HG02678 (cell line): Measurements from ENCODE around the gene PDCL3.
A peak's percentile ranks its signal among the peaks of the same experiment; 100 is the strongest.

ENCODE experiments used
- ATAC-seq: cut with Tn5 transposase; IDR thresholded peaks from one replicate; pipeline ENCODE4 v1.9.1; 2021; ENCODE audit warnings: mild to moderate bottlenecking, moderate library complexity; ENCODE audit not compliant: unreplicated experiment

Gene PDCL3

DNA sequence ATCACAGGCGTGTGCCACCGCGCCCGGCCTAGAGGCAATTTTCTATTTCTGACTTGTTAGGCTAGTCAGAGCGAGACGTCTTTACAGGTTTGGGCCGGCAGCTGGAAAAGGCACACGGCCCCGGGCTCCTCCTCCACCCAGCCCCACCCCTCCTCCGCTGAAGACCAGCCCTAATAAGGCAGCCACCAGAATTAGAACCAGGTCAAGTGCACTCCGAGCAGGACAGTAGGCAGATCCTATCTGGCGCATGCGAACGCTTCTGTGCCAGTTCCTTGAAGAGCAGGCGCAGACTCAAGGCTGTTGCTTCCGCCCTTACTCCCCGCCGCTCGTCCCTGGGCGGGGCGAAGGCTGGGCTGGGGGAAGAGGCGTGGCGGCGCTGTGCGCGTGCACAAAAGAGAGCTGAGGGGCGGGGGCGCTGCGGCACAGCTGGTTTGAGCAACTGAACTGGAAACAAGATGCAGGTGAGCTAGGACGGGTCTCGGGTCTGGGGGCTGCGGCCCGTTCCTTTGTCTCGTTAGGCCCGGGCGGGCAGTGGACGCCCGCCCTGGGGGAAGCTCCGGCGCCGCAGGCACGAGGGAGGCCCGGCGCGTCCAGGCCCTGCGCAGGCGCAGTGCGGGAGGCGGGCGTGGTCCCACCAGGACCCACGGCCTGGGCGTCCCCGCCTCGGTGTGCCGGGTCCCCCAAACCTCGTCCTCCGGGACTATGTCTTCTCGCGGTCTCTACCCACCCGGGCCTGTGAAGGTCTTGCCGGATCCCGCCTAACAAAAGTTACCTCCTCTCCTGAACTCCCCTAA is at the start of gene PDCL3:
Gene PDCL3, plus strand, starts transcription at position 381 of the 794 bp plus-strand sequence. Its CDS starts 75 bp downstream, at position 456.
- peak; percentile 95 for ATAC-seq

DNA sequence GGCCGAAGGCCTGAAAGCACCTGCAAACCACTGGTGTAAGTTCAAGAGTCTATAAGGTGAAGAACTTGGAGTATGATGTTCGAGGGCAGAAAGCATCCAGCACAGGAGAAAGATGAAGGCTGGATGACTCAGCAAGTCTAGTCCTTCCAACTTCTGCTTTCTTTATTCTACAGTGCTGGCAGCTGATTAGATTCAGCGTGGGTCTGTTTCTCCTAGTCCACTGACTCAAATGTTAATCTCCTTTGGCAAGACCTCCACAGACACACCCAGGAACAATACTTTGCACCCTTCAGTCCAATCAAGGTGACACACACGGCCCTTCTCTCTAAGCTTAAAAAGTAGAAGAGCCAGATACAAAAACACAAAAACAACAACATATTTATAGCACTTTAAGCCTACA is 49.1 kb upstream of the PDCL3 start:
- ATAC-seq, result no peak

DNA sequence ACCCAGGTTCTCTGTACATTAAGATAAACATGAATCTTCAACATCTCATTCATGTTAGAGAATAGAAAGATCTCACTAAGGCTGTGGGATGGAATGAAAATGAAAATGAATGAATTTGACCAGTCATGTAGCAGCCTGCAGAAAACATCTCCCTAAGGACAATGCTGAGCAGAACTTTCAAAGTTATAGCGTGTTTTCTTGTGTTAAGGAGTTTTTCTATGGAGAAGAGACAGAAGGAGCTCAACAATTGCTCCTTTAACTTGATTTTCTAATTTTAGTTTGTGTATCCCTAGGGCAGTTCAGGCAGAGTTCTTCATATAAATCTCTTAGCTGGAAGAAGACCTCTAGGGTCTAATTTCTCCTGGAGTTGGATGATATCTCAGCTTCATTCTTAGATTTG is 45.2 kb upstream of the PDCL3 start:
- no peak for ATAC-seq

DNA sequence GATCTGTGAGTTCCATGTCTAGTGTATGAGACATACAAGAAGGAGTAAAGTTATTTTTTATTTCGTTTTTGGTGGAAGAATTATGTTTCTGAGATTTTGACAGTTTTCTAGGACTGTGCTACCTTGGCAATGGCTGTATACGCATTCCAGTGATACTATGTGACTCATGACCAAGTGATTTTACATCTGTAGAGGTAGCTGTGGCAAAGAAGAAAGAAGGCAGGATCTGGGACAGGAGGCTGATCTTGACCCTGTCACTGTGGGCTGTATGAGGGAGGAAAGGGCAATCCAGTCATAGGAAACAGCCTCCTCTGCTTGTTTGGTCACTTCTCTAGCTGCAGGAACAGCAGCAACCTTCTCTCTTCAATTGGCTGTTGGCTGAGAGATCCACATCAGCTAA is 44.0 kb upstream of the PDCL3 start:
- ATAC-seq, result no peak

DNA sequence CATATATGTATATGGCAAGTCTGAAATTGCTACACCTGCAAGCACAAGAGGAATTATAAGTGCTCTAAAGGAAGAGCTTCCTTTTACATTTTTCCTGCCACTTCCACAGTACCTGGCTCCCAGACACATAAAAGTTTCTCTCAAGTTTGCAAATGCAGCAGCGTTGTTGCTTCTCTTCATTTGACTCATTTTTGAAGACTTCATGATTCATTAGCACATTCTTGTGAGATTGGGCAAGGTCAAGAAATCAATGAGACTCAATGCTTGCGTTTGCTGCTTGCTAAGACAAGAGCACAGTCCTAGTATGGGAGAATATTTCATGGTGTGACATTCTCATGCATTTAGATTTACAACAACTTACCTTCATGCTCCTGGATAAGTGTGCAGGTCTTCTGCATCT is 42.6 kb upstream of the PDCL3 start:
- no peak for ATAC-seq

DNA sequence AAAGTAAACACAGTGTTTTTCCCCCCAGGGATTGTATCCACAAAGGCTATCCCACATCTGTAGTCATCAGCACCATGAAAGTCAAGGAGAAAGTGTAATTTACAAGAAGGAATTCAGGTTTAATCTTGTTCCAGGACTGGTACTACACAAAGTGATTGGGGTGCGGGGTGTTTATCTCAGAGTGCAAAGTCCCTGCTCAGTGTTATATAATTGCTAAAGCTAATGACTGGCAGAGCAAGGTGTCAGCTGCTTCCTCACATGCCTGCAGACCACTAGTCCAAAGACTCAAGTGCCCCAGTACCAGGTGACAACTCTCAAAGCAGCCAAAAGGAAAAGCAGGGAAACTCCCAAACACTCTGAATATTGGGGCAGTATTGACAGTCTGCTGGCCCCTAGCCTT is 40.4 kb upstream of the PDCL3 start:
- ATAC-seq, result no peak

DNA sequence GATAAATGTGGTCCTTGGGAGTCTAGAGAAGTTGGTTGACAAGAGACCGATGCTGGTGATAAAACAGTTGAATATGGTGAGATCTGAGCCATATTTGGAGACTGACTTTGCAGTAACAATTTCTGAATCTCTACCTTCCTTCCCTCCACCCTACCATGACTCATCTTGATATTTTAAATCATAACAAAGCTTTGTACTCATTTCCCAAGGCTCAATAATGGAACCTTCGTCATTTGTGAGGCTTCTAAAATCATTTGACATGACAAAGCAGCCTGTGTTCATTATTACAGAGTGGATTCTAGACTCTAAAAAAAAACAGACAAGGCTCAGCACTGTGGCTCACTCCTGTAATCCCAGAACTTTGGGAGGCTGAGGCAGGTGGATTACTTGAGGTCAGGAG is 38.5 kb upstream of the PDCL3 start:
- ATAC-seq, result no peak

DNA sequence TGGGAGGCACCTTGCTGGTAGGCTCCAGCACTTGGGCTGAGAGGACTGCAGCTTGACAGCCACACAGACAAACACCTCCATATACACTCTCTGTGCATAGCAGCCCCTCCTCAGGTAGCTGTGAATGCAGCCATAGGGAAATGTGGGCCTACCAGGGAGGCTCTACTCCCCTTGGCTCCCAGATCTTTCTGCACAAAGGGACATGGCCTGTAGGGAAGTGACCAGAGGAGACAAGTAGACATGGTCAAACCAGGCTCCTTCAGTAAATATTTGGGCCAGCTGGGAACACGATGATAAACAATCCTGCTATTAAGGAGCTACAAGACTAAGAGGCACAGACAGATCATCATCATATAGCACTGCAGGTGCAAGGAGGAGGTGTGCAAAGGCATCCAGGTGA is 35.9 kb upstream of the PDCL3 start:
- no peak for ATAC-seq

DNA sequence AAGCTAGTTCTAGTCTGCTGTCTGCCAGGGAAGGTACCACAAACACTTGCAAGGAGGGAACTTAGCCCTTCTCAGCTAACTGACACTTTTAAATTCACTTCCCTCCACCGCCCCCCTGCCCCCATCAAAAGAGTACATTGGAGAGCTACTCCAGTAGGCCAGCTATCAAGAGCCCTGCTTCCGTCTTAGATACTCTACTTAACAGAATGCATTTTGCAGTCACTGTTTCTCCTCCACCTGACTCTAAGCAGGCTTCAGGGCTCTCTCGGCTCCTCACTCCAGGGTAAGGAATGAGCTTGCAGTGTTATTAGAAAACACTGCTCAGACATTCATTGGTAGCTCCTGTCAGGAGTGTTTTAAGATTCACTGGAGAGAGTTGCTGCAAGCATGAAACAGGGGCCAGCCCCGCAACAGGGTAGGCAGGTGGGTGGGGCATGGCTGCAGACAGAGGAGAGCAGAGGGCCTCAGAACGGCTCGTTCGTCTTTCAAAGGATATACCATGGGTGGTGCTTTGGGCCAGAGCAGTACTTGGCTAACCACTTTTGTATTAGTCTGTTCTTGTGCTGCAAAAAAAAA is 35.3 kb upstream of the PDCL3 start:
- ATAC-seq, result no peak

DNA sequence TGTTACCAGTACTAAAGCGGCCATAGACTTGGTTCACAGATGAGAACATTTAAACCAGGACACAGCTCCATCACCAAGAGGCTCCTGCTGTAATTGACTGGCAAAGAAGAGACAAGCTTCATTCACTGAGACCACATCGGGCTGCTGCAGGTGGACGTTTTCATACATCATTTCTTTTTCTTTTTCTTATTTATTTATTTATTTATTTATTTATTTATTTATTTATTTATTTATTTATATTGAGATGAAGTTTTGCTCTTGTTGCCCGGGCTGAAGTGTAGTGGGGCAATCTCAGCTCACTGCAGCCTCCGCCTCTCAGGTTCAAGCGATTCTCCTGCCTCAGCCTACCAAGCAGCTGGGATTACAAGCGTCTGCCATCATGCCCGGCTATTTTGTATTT is 33.6 kb upstream of the PDCL3 start:
- ATAC-seq, result no peak

DNA sequence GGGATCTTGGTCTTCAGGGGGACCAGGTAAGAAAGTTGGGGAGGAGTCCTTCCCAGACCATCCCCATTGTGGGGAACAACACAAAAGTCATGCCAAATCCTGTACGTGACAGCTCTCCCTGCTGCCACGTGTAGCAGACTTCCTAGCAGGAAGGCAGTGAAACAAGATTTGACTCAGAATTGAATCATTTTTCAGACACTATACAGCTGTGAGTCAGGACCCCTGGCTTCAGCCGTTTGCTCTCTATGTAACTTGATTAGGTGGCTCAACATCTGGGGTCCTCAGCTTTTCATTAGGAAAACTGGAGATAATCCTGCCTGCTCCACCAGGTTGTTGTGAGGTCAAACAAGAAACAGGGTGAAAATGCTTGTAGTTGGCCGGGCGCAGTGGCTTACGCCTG is 32.9 kb upstream of the PDCL3 start:
- ATAC-seq, result no peak

DNA sequence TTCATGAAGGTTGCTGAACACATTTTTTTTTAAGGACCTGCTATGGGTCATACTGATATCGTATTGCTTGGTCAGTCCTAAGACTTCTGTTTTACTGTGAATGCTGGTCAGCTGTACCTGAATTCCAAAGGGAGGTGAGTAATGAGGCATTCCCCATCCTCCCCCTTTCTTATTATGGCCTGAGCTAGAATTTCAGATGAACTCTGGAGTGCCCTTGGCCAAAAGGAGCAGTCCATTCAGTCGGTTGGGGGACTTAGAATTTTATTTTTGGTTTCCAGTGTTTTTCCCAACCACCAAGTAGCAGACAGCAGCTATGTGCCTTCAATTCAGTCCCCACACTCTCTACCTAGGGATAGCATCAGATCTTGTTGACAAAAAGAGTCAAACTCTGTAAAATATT is 26.9 kb upstream of the PDCL3 start:
- no peak for ATAC-seq

DNA sequence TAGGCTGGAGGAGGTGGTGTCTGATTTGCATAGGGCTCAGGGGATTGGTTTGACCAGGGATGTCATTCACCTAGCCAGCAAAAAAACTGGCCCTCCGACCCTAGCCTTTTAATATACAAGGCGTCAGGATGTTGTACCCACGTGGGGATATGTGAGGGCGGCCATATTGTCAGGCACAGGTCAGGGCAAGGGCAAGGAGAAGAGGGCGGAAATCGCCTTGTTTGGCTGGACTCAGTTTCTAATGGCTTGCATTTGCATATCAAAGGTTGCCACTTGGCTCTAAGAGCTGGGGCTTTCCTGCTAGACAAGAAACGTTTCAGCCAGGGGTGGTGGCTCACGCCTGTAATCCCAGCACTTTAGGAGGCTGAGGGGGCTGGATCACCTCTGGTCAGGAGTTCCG is 24.9 kb upstream of the PDCL3 start:
- ATAC-seq, result no peak

DNA sequence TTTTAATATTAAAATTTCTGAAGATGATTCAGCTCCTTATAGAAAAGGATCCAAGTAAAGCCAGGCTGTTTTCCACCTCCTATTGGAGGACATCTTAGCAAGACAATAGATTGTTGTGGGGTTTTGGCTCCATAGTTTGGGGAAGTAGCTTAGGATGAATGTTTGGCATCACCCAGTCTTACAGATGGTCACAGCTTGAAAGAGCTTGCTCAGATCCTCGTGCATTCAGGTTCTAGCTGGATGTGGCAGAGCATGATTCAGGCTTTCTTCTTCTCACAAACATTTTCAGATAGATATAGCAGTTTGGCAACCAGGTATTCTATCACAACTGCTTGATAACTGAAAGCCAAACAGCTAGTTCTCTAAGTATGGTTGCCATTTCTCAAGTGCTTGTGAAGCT is 23.6 kb upstream of the PDCL3 start:
- ATAC-seq, result no peak

DNA sequence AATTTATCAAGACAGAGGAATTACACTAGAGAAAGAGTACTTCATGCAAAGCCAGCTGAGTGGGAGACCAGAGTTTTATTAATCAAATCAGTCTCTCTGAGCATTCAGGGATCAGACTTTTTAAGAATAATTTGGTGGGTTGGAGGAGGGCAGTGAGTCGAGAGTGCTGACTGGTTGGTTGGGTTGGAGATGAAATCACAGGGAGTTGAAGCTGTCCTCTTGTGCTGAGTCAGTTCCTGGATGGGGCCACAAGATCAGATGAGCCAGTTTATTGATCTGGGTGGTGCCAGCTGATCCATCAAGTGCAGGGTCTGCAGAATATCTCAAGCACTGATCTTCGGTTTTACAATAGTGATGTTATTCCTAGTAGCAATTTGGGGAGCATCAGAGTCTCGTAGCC is 21.4 kb upstream of the PDCL3 start:
- no peak for ATAC-seq

DNA sequence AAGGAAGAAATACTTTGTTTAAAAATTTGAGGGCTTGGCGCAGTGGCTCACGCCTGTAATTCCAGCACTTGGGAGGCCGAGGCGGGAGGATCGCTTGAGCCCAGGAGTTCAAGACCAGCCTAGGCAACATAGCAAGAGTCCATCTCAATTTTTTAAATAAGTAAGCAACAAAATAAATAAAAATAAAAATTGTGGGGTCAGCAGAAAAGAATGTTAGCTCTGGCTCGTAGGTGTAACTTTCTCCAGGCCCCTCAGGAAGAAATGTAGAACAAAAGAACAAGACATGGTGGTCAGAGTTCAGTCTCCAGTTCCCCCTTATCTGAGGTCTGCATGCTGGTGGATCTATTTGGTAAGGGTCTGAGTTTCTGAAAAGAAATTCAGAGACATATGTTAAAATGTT is 20.4 kb upstream of the PDCL3 start:
- ATAC-seq, result no peak

DNA sequence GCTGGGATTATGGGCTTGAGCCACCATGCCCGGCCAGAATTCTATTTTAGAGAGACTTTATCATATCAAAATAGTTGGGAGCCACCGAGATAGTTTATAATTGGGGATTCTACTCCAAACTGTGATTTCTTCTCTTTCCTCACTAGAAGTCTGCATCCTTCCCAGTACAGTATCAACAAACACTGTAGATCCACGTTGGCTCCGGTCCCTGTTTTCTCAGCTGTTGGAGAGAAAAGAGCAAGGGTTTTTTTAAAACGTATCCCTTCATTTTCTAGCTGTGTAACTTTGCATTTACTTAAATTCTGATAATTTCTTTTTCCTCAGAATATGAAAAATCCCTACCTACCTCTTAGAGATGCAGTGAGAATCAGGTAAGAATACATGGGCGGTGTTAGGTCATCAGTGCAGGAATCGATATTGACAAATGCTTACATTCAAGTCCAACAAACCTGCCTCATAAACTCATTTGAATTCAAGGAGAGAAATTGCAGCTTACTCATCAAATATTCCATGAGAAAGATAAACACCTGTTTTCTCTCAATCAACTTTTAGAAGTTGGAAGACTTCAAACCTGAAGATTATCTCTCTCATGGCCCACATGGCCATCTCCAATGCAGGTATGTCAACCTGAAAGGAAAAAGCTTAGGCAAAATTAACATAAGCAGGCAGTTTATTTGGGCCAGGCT is 17.7 kb upstream of the PDCL3 start:
- ATAC-seq, result no peak

DNA sequence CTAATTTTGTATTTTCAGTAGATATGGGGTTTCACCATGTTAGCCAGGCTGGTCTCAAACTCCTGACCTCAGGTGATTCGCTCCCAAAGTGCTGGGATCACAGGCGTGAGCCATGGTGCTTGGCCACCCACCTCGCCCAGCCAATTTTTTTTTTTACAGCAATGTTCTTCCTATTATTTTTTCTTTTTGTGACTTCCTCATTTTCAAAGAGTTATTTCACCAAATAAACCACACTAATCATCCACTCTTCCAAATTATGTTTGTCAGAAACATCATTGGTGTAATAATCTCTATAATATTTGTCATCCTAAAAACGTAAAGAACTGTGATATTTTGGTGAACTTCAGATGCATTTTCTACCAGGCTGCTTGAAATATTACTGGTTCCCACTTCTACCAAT is 16.3 kb upstream of the PDCL3 start:
- ATAC-seq, result no peak

DNA sequence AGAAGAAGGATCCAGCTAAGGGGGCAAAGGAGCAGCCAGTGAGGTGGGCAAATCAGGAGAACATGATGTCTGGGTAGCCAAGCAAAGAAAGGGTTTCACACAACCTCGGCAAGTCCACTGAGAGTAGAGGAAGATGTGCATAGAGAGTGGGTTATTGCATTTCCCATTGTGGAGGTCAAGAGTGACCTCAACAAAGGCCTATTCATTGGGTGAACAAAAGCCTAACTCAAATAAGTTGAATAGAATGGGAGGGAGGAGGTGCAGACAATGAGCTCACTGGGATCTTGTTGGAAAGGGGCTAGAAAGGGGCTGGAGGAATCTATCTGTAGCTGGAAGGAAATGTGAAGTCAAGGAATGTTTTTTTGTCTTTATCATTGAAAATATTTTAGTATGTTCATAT is 14.0 kb upstream of the PDCL3 start:
- ATAC-seq, result no peak

DNA sequence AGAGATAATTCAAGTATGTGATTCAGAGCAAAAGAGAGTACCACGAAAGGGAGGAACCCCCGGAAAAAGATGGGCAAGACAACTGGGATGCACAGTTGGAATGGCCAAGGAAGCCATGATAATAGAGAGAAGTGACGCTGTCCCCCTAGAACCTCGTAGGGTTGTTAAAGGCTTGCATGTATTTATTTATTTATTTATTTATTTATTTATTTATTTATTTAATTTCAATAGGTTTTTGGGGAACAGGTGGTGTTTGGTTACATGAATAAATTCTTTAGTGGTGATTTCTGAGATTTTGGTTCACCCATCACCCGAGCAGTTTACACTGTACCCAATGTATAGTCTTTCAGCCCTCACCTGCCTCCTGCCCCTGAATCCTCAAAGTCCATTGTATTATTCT is 11.5 kb upstream of the PDCL3 start:
- ATAC-seq, result no peak

DNA sequence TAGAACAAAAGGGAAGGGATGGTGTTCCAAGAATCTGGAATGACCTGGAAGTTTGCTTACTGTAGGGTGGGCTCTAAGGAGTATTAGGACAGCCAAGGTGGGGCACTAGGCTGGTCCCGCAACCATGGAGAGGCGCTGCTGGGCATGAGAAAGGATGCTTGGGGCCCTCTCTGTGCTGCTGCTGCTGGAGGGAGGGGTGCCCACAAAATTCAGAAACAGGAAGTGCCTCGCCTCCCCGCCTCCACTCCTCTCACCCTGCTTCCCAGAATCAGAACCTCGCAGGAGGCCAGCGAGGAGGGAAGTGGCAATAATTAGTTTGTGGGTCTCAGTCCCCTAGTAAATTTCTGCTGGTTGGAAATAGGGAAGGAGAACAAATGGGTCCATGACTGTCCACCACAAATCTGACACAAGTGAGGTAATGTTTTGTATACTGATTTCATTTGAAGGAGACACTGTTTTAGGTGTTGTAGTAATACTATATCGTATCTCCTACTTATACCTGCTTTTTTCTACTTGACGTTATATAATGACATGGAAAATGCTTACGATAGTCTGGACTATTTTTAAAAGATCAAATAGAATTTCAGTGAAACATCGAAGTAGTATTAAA is 7.9 kb upstream of the PDCL3 start:
- ATAC-seq, result no peak

DNA sequence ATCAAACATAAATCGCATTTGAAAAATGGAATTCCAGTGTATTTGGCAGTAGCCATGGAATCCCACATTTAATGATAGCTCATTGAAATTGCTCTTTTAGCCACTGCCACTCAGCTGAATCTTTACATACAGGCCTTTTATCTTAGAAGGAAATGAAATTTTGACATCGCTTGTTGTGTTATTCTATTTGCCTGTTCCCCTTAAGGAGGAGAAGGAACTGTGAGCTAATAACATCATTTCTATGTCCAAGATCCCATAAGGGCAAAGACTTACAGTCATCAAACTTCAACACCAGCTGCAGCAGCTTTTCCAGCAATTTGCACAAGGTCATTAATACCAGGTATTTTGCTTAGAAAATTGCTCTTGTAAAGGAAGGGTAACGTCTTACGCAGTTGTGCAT is 6.0 kb upstream of the PDCL3 start:
- ATAC-seq, result no peak
